LNCaP clone FGC (cell line): Measurements from ENCODE around the gene GDF2.

ENCODE experiments used
- DNase-seq: peaks from one replicate; pipeline ENCODE4 v3.0.0-alpha.2; 2011; ENCODE audit warnings: low read depth
- H3K4me3 ChIP-seq: 2 replicates; pipeline ENCODE4 v1.5.1; 2011; ENCODE audit warnings: mild to moderate bottlenecking, low read depth, low read length, control low read depth
- CTCF ChIP-seq: IDR thresholded peaks from 2 replicates; pipeline ENCODE4 v1.5.1; 2012; ENCODE audit warnings: mild to moderate bottlenecking; ENCODE audit not compliant: control insufficient read depth, insufficient read depth; ENCODE audit errors: extremely low read depth

GDF2 gene

DNA sequence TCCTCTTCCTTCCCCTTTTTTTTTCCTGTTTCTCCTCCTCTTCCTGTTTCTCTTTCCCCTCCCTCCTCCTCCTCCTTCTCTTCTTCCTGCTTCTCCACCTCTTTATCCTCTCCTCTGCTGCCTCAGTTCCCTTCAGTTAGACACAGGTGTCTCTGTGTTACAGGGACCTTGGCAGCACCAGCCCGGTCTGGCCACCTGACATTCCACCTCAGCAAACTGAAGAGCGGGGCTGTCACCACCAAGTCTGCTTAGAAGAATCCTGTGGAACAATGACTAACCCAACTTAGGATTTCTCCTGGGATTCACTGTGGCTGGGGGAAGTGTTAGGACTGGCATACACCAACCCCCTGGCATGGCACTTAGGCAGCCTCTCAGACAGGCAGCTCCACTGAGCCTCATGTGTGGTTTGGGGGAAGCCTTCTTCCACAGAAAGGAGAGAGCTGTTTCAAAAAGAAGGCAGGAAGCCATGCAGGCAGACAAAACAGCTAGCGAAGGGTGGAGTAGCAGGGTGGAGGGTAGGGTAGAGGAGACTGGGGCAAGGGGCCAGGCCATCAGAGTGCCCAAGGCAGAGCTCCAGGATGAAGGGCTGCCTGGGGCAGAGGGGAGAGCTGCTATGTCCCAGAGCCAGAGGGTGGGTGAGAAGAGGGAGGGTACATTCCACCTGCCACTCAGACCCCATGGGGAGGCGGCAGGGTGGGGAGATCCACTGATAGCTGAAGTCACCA, 35.5 kb upstream of the GDF2 start:
- no peak for TF ChIP-seq CTCF
- no peak overlapping the region for H3K4me3 ChIP-seq
- no peak for DNase-seq

DNA sequence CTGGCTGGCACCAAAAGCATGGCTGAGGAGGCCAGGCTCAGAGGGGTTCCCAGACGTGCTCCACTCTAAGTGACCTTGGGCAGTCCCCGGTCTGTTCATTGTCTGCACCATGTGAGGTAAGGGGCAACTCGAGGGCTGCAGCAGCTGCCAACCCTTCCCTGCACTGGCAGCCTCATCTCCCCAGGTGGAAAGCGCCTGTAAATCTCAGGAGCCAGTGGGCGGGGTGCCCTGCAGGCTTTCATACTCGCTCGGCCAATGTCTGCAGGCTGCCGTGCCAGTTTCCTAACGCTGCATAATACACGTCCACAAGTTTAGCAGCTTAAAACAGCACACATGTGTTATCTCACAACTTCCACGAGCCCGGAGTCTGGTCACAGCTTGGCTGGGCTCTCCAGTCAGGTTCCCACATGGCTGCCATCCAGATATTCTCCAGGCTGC, 34.9 kb upstream of the GDF2 start:
- peak; percentile 58 for DNase-seq
- TF ChIP-seq CTCF, result no peak
- no peak overlapping the region for H3K4me3 ChIP-seq

DNA sequence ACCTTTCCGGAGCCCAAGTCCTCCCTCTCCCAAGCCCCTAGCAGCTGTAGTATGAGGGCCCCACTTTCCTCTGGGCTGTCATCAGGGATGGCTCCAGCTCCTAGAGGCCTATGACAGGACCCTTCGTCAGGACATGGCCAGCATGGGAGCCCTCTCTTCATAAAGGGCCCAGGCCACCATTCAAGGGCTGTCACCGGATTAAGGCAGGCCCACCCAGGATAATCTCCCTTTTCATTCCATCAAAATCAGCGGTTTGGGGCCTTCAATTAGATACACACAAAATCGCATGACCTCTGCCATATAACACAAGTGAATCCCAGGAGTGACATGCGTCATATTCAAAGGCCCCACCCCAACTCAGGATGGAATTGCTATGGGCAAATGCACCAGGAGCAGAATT, 34.4 kb upstream of the GDF2 start:
- no peak for DNase-seq
- TF ChIP-seq CTCF, result no peak
- H3K4me3 ChIP-seq, result no peak overlapping the region

DNA sequence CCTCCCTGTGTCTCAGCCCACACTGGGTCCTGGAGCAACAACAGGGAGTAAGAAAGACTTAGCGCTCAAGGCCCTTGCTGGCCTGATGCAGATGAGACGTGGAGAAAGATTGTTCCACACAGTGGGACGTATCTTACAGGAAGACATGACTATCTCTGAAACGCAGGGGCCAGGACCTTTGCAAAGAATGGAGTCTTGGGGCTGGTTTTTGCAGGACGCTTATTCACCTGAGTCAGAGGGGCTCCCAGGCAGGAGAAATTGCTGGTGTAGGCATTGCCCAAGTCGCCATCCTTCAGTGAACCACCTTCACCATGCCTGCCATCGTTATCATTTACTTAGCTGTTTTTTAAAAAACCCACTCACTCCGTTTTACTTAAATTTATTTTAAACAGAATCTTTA, 34.0 kb upstream of the GDF2 start:
- no peak for TF ChIP-seq CTCF
- no peak for DNase-seq
- no peak overlapping the region for H3K4me3 ChIP-seq

- no peak for DNase-seq
- H3K4me3 ChIP-seq, result no peak overlapping the region
- no peak for TF ChIP-seq CTCF
These were observed 33.2 kb upstream of the GDF2 start for GRCh38 chr10:47288916-47289495.

DNA sequence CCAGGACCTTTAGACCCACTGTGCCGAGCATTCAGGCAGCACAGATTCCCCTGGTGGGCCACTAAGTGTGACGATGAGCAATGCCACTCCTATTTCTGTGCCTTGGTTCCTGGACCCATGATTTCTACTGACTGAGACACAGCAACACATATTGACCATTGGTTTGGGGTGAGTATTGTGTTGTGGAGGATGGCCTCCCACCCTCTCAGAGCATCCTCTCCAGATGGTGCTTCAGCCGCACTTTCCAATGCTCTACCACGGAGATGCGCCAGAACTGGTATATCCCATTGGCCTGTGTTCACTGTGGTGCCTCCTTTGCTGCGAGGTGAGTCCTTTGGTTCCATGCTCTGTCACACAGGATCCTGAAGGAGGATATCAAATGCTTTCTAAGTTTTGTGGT, 32.3 kb upstream of the GDF2 start:
- no peak for DNase-seq
- no peak for TF ChIP-seq CTCF
- no peak overlapping the region for H3K4me3 ChIP-seq

- TF ChIP-seq CTCF, result no peak
- no peak for DNase-seq
These were observed 31.9 kb upstream of the GDF2 start for GRCh38 chr10:47290338-47290737.

More at GRCh38 chr10:47290338-47290737, 31.9 kb upstream of the GDF2 start:
- no peak overlapping the region for H3K4me3 ChIP-seq
